GM12878 (cell line): Measurements from ENCODE around the gene HMOX1. TPM values are rescaled to one million over a fixed set of nuclear protein-coding genes. Genes with fewer than 3 reads are reported as not detected.

Source experiments
- BHLHE40 ChIP-seq, 2 experiments: fragments of 450-650 bp in 1 of 2; IDR thresholded peaks; 2 replicates each; pipeline ENCODE4 v1.6.1; 2011 to 2017; ENCODE audit warnings: low read depth in 2 of 2, borderline replicate concordance in 1 of 2, improper control_type of control experiment in 1 of 2, low read length in 1 of 2, mild to moderate bottlenecking in 1 of 2
- CREB1 ChIP-seq: IDR thresholded peaks from 2 replicates; pipeline ENCODE4 v1.6.1; 2012; ENCODE audit warnings: low read depth, mild to moderate bottlenecking, inconsistent platforms
- CREM ChIP-seq: IDR thresholded peaks from 2 replicates; pipeline ENCODE4 v1.6.1; 2014; ENCODE audit warnings: antibody characterized with exemption, low read depth
- GABPA ChIP-seq: IDR thresholded peaks from 2 replicates; pipeline ENCODE4 v1.6.1; 2014; ENCODE audit warnings: antibody characterized with exemption, low read depth, mild to moderate bottlenecking, inconsistent platforms
- HDGF ChIP-seq: fragments of 450-650 bp; IDR thresholded peaks from 2 replicates; pipeline ENCODE4 v1.6.1; 2016; ENCODE audit warnings: antibody characterized with exemption
- JUNB ChIP-seq: IDR thresholded peaks from 2 replicates; pipeline ENCODE4 v1.6.1; 2016; ENCODE audit warnings: antibody characterized with exemption, mild to moderate bottlenecking
- LARP7 ChIP-seq: fragments of 450-650 bp; IDR thresholded peaks from 2 replicates; pipeline ENCODE4 v1.6.1; 2017; ENCODE audit warnings: mild to moderate bottlenecking
- NFIC ChIP-seq: IDR thresholded peaks from 2 replicates; pipeline ENCODE4 v1.6.1; 2012; ENCODE audit warnings: low read depth, mild to moderate bottlenecking, inconsistent platforms, low read length, moderate library complexity
- NR2C1 ChIP-seq: fragments of 450-650 bp; IDR thresholded peaks from 2 replicates; pipeline ENCODE4 v1.6.1; 2017; ENCODE audit warnings: antibody characterized with exemption, mild to moderate bottlenecking, moderate library complexity
- NR2C2 ChIP-seq: IDR thresholded peaks from 2 replicates; pipeline ENCODE4 v1.6.1; 2011; ENCODE audit warnings: borderline replicate concordance, low read depth; ENCODE audit not compliant: control insufficient read depth, insufficient read length
- NR2F1 ChIP-seq: fragments of 450-650 bp; conservative IDR thresholded peaks from 2 replicates; pipeline ENCODE4 v1.6.1; 2017; ENCODE audit warnings: mild to moderate bottlenecking
- NRF1 ChIP-seq: conservative IDR thresholded peaks from 2 replicates; pipeline ENCODE4 v1.6.1; 2011; ENCODE audit warnings: mild to moderate bottlenecking, low read depth, low read length, improper control_type of control experiment
- POLR2AphosphoS2 ChIP-seq: IDR thresholded peaks from 2 replicates; pipeline ENCODE4 v1.6.1; 2011; ENCODE audit warnings: low read depth, mild to moderate bottlenecking, low read length, improper control_type of control experiment, moderate library complexity
- POLR2AphosphoS5 ChIP-seq: IDR thresholded peaks from 2 replicates; pipeline ENCODE4 v1.6.1; 2011; ENCODE audit warnings: mild to moderate bottlenecking, low read length, inconsistent platforms
- RCOR1 ChIP-seq: conservative IDR thresholded peaks from 2 replicates; pipeline ENCODE4 v1.6.1; 2012; ENCODE audit warnings: low read depth, low read length, improper control_type of control experiment
- SMAD5 ChIP-seq: IDR thresholded peaks from 2 replicates; pipeline ENCODE4 v1.6.1; 2016; ENCODE audit warnings: antibody characterized with exemption, low read depth
- SP1 ChIP-seq: IDR thresholded peaks from one replicate; pipeline ENCODE4 v1.6.1; 2011; ENCODE audit warnings: low read depth, low read length
- SUPT20H ChIP-seq: IDR thresholded peaks from 2 replicates; pipeline ENCODE4 v1.6.1; 2011; ENCODE audit warnings: low read depth, mild to moderate bottlenecking, low read length, moderate library complexity, borderline replicate concordance; ENCODE audit not compliant: control insufficient read depth
- TARDBP ChIP-seq: IDR thresholded peaks from 2 replicates; pipeline ENCODE4 v1.6.1; 2016; ENCODE audit warnings: borderline replicate concordance
- ZNF207 ChIP-seq: fragments of 450-650 bp; IDR thresholded peaks from 2 replicates; pipeline ENCODE4 v1.6.1; 2014; ENCODE audit warnings: antibody characterized with exemption, mild to moderate bottlenecking, borderline replicate concordance
- ZSCAN29 ChIP-seq: fragments of 450-650 bp; IDR thresholded peaks from 2 replicates; pipeline ENCODE4 v1.6.1; 2017; ENCODE audit warnings: mild to moderate bottlenecking, moderate library complexity
- polyA plus RNA-seq, 11 experiments: library from polyadenylated mRNA; depleted of rRNA in 4 of 11; unstranded in 6 of 11; stranded (reverse) in 5 of 11; fragments of >200 nt; fragmentation: Nextera tagmentation in 4 of 11; fragmentation: Illumina TruSeq in 1 of 11; extraction: Ambion mirVana in 4 of 11; extraction: Trizol in 1 of 11; gene quantifications; 1 replicate in 1 of 11; 2 replicates in 10 of 11; pipeline versions ENCODE4 v1.2.1 to v1.2.3, GENCODE V29; 2011 to 2016; ENCODE audit warnings: inconsistent platforms in 2 of 11, missing spikeins in 2 of 11, low read depth in 1 of 11
- total RNA-seq, 4 experiments: library from RNA; depleted of rRNA in 3 of 4; stranded (reverse); fragments of >200 nt in 3 of 4; fragmentation: Illumina TruSeq in 1 of 4; extraction: Trizol in 1 of 4; gene quantifications; 2 replicates each; pipeline versions ENCODE4 v1.2.1 to v1.2.3, GENCODE V29; 2013 to 2021
- TF ChIP-seq, protein P1 (sequence below): fragments of 450-650 bp; formaldehyde crosslinking; IDR thresholded peaks from 2 replicates; pipeline ENCODE4 v1.4.0; 2022; ENCODE audit warnings: mild to moderate bottlenecking, moderate library complexity
- TF ChIP-seq, protein P2 (sequence below): IDR thresholded peaks from 2 replicates; pipeline ENCODE4 v1.6.1; 2012; ENCODE audit warnings: mild to moderate bottlenecking, low read depth, low read length
- TF ChIP-seq, protein P3 (sequence below): fragments of 450-650 bp; IDR thresholded peaks from 2 replicates; pipeline ENCODE4 v1.6.1; 2016; ENCODE audit warnings: mild to moderate bottlenecking

HMOX1 gene
- total and polyA plus RNA-seq, 10 of the 15 experiments (the other 5 are each of a cell fraction or from before 2014, with no cell fraction given), result 1.5 to 36.7 (median 18.8) TPM

DNA sequence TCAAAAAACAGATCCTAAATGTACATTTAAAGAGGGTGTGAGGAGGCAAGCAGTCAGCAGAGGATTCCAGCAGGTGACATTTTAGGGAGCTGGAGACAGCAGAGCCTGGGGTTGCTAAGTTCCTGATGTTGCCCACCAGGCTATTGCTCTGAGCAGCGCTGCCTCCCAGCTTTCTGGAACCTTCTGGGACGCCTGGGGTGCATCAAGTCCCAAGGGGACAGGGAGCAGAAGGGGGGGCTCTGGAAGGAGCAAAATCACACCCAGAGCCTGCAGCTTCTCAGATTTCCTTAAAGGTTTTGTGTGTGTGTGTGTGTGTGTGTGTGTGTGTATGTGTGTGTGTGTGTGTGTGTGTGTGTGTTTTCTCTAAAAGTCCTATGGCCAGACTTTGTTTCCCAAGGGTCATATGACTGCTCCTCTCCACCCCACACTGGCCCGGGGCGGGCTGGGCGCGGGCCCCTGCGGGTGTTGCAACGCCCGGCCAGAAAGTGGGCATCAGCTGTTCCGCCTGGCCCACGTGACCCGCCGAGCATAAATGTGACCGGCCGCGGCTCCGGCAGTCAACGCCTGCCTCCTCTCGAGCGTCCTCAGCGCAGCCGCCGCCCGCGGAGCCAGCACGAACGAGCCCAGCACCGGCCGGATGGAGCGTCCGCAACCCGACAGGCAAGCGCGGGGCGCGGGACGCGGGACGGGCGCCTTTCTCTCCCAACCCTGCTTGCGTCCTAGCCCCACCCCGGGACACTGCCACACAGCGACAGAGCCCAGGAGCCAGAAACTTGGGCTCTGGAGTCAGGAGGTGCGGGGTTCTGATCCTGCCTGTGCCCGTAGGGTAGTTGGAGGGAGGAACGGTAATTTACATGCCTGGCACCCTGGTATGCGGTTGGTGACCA, at the start of gene HMOX1 (continued):
- TF ChIP-seq, protein P1, sequence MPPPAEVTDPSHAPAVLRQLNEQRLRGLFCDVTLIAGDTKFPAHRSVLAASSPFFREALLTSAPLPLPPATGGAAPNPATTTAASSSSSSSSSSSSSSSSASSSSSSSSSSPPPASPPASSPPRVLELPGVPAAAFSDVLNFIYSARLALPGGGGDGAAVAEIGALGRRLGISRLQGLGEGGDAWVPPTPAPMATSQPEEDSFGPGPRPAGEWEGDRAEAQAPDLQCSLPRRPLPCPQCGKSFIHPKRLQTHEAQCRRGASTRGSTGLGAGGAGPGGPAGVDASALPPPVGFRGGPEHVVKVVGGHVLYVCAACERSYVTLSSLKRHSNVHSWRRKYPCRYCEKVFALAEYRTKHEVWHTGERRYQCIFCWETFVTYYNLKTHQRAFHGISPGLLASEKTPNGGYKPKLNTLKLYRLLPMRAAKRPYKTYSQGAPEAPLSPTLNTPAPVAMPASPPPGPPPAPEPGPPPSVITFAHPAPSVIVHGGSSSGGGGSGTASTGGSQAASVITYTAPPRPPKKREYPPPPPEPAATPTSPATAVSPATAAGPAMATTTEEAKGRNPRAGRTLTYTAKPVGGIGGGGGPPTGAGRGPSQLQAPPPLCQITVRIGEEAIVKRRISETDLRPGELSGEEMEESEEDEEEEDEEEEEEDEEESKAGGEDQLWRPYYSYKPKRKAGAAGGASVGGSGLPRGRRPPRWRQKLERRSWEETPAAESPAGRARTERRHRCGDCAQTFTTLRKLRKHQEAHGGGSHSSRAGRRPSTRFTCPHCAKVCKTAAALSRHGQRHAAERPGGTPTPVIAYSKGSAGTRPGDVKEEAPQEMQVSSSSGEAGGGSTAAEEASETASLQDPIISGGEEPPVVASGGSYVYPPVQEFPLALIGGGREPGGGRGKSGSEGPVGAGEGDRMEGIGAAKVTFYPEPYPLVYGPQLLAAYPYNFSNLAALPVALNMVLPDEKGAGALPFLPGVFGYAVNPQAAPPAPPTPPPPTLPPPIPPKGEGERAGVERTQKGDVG (CRISPR knock-in tag), result no peak
- TF ChIP-seq NR2C2 (no peak), POLR2AphosphoS5 (peak; percentile 87), ZSCAN29 (no peak), LARP7 (no peak; the same call in 1 of the 2 replicates), JUNB (no peak), HDGF (no peak), CREB1 (no peak), RCOR1 (no peak), POLR2AphosphoS2 (no peak), SUPT20H (no peak), SMAD5 (no peak), CREM (no peak), GABPA (no peak), BHLHE40 (IDR thresholded peaks at IDR 0.05; ENCODE audit: borderline replicate concordance in 1 of 2, low read depth in 2 of 2, low read length in 1 of 2) (peak; percentile 54 to 92; a peak in 3 of 4 replicates), NRF1 (no peak), SP1 (no peak), NR2F1 (peak; percentile 67), NFIC (no peak), ZNF207 (peak; percentile 40; the same call in 1 of the 2 replicates), TARDBP (no peak), NR2C1 (no peak)
- TF ChIP-seq, protein P2, sequence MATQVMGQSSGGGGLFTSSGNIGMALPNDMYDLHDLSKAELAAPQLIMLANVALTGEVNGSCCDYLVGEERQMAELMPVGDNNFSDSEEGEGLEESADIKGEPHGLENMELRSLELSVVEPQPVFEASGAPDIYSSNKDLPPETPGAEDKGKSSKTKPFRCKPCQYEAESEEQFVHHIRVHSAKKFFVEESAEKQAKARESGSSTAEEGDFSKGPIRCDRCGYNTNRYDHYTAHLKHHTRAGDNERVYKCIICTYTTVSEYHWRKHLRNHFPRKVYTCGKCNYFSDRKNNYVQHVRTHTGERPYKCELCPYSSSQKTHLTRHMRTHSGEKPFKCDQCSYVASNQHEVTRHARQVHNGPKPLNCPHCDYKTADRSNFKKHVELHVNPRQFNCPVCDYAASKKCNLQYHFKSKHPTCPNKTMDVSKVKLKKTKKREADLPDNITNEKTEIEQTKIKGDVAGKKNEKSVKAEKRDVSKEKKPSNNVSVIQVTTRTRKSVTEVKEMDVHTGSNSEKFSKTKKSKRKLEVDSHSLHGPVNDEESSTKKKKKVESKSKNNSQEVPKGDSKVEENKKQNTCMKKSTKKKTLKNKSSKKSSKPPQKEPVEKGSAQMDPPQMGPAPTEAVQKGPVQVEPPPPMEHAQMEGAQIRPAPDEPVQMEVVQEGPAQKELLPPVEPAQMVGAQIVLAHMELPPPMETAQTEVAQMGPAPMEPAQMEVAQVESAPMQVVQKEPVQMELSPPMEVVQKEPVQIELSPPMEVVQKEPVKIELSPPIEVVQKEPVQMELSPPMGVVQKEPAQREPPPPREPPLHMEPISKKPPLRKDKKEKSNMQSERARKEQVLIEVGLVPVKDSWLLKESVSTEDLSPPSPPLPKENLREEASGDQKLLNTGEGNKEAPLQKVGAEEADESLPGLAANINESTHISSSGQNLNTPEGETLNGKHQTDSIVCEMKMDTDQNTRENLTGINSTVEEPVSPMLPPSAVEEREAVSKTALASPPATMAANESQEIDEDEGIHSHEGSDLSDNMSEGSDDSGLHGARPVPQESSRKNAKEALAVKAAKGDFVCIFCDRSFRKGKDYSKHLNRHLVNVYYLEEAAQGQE, result no peak
- TF ChIP-seq, protein P3, sequence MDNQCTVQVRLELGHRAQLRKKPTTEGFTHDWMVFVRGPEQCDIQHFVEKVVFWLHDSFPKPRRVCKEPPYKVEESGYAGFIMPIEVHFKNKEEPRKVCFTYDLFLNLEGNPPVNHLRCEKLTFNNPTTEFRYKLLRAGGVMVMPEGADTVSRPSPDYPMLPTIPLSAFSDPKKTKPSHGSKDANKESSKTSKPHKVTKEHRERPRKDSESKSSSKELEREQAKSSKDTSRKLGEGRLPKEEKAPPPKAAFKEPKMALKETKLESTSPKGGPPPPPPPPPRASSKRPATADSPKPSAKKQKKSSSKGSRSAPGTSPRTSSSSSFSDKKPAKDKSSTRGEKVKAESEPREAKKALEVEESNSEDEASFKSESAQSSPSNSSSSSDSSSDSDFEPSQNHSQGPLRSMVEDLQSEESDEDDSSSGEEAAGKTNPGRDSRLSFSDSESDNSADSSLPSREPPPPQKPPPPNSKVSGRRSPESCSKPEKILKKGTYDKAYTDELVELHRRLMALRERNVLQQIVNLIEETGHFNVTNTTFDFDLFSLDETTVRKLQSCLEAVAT, result 0 out of 2 replicates have a peak, but pooled peaks have one; percentile 22
